Stomach (tissue), 9 donors: ENCODE results near the gene IFFO2. TPM values are rescaled to one million over a fixed set of nuclear protein-coding genes. Genes with fewer than 3 reads are reported as not detected.
A peak's percentile ranks its signal among the peaks of the same experiment; 100 is the strongest.

Experiments
- DNase-seq, 2 donors: peaks; one replicate each; pipeline versions ENCODE4 v3.0.0 to v3.0.0-alpha.2; 2013 to 2019
- H3K27ac ChIP-seq, 5 donors: fragments of 200-600 bp in 4 of 5; sonication (generic) in 4 of 5; one replicate each; pipeline ENCODE4 v1.5.1; 2013 to 2019; ENCODE audit warnings: mild to moderate bottlenecking in 1 of 5, moderate library complexity in 1 of 5
- H3K27me3 ChIP-seq, 3 donors: fragments of 200-600 bp; sonication (generic); one replicate each; pipeline ENCODE4 v1.5.1; 2017 to 2019; ENCODE audit warnings: mixed run types in 1 of 3
- H3K36me3 ChIP-seq, 4 donors: fragments of 200-600 bp; sonication (generic); 1 replicate in 3 of 4; 2 replicates in 1 of 4; pipeline ENCODE4 v1.5.1; 2016 to 2019
- H3K4me1 ChIP-seq, 4 donors: fragments of 200-600 bp; sonication (generic); one replicate each; pipeline ENCODE4 v1.5.1; 2016 to 2019
- H3K4me3 ChIP-seq, 4 donors: fragments of 200-600 bp; sonication (generic) in 3 of 4; one replicate each; pipeline ENCODE4 v1.5.1; 2016 to 2019; ENCODE audit warnings: mild to moderate bottlenecking in 1 of 4
- H3K9me3 ChIP-seq, 4 donors: fragments of 200-600 bp; sonication (generic); one replicate each; pipeline ENCODE4 v1.5.1; 2016 to 2019
- EP300 ChIP-seq: sonication (generic); formaldehyde crosslinking; IDR thresholded peaks from one replicate; pipeline ENCODE4 v1.6.1; 2017; ENCODE audit warnings: antibody characterized with exemption
- POLR2A ChIP-seq, 4 donors: fragments of 450-650 bp; IDR thresholded peaks; one replicate each; pipeline ENCODE4 v1.6.1; 2016; ENCODE audit warnings: antibody characterized with exemption in 4 of 4, control low read depth in 2 of 4, mild to moderate bottlenecking in 1 of 4, moderate library complexity in 1 of 4
- POLR2AphosphoS5 ChIP-seq, 3 donors: sonication (generic); formaldehyde crosslinking; IDR thresholded peaks; one replicate each; pipeline ENCODE4 v1.6.1; 2016; ENCODE audit warnings: antibody characterized with exemption in 3 of 3
- WGBS, 5 donors: extraction: QIAGEN DNeasy Blood & Tissue Kit in 3 of 5; methylation state at CpG; one replicate each; pipeline versions ENCODE4 v1.1.5 to v1.1.7; 2013 to 2018; 5-methylcytosine and 5-hydroxymethylcytosine counted together
- intact Hi-C: fragments of 100-400 bp; cut with DNase I; formaldehyde crosslinking; loops from one replicate; pipeline ENCODE4 v1.15.1; 2023; ENCODE audit warnings: low total_unique reads
- polyA plus RNA-seq, 3 donors: library from polyadenylated mRNA; stranded (reverse); fragments of 200-250 nt; gene quantifications; one replicate each; pipeline ENCODE4 v1.2.3, GENCODE V29; 2013
- total RNA-seq, 5 donors: library from RNA; depleted of rRNA; stranded (reverse); fragments of >200 nt; gene quantifications; one replicate each; pipeline versions ENCODE4 v1.1.0 to v1.2.3, GENCODE V29; 2014 to 2016
- TF ChIP-seq, protein P1 (sequence below), 7 experiments: fragments of 450-650 bp in 4 of 7; fragments of 200-600 bp in 3 of 7; sonication (generic) in 3 of 7; IDR thresholded peaks; one replicate each; pipeline ENCODE4 v1.5.1; 2016 to 2019; ENCODE audit warnings: antibody characterized with exemption in 7 of 7, control low read depth in 2 of 7, mild to moderate bottlenecking in 1 of 7
- donor health status: healthy with polysubstance abuse.
- donor health status: Bipolar disorder and iron deficiency.
- donor health status: healthy.

IFFO2 gene
- total and polyA plus RNA-seq, 8 donors: 0.58 to 47.8 (median 4.5) TPM

DNA sequence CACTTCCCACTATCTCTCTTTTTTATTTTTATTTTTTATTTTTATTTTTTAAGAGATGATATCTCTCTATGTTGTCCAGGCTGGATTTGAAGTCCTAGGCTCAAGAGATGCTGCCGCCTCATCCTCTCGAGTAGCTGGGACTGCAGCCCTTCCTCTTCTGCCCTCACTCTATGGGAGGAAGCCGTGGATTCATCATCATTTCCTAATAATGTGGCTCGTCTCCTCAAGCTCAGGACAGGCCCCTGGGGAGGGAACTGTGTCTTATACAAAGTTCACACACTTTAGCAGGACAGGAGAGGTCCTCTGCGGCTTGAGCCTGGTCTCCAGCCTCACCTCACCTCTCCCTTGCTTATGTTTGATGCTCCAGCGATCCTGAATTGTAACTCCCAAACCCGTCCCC, 16.5 kb upstream of the IFFO2 start:
- intact Hi-C loops: no loop called here
- H3K27me3 ChIP-seq: no peaks in the 10 kb centered on the region
- peaks cover 0 to 12% (median 3%) of the 10 kb centered on the region in 4 donors for H3K4me1 ChIP-seq
- no peaks in the 10 kb centered on the region for H3K36me3 ChIP-seq
- no peaks in the 10 kb centered on the region for H3K9me3 ChIP-seq
- 60 to 71% (median 68%) methylated on average over 7 of the region's 7 CpGs for WGBS, 5 donors
- TF ChIP-seq POLR2AphosphoS5 (IDR thresholded peaks at IDR 0.05) (no peak), EP300 (no peak), POLR2A (IDR thresholded peaks at IDR 0.05) (no peak)
- TF ChIP-seq, protein P1, sequence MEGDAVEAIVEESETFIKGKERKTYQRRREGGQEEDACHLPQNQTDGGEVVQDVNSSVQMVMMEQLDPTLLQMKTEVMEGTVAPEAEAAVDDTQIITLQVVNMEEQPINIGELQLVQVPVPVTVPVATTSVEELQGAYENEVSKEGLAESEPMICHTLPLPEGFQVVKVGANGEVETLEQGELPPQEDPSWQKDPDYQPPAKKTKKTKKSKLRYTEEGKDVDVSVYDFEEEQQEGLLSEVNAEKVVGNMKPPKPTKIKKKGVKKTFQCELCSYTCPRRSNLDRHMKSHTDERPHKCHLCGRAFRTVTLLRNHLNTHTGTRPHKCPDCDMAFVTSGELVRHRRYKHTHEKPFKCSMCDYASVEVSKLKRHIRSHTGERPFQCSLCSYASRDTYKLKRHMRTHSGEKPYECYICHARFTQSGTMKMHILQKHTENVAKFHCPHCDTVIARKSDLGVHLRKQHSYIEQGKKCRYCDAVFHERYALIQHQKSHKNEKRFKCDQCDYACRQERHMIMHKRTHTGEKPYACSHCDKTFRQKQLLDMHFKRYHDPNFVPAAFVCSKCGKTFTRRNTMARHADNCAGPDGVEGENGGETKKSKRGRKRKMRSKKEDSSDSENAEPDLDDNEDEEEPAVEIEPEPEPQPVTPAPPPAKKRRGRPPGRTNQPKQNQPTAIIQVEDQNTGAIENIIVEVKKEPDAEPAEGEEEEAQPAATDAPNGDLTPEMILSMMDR (IDR thresholded peaks at IDR 0.05): no peak
- DNase-seq: no peak
- no peak overlapping the region for H3K4me3 ChIP-seq
- no peak overlapping the region for H3K27ac ChIP-seq

DNA sequence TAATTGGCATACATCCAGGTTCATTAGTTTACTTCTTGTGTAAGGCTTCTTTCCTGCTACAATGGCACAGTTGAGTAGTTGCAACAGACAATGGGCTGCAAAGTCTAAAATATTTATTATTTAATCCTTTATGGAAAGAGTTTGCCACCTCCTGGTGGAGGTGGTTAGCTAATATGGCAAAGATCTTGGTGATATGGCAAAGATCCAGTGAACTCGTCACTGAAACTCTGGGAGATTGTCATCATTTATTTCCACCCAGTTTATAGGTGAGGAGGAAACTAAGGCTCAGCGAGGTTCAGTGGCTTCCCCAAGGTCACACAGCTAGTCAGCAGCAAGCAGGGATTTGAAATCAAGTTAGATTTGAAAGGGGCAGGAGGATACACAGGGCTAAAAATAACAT, 16.1 kb upstream of the IFFO2 start:
- intact Hi-C loops: no loop called here
- peak in 1 of 2 donors; percentile 24 for DNase-seq
- TF ChIP-seq, protein P1 (IDR thresholded peaks at IDR 0.05): peak in 4 of 7 experiments; percentile 10 to 39 (median 24)
- TF ChIP-seq EP300: no peak
- peak in 1 of 3 donors; percentile 2 for TF ChIP-seq POLR2AphosphoS5 (IDR thresholded peaks at IDR 0.05)
- no peak for TF ChIP-seq POLR2A (IDR thresholded peaks at IDR 0.05)

DNA sequence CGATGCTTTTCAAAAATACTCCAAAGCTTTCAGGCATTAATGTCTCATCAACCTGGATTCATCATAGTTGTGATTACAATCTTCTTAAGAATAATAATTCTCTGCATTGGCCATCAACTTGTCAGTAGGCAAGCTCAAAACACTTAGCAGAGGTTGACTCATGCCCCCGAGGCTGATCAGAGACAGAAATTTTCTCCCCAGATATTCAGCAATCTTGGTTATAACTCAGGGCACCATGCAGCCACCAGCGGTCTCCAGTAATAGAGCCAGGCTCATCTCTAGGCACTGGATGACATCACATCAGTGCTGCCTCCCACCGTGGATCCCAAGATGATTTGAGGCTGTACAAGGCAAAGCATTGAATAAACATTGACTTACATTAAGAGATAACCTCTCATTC, 14.3 kb upstream of the IFFO2 start:
- Histone ChIP-seq H3K4me3 (no peak overlapping the region), H3K27me3 (no peaks in the 10 kb centered on the region), H3K4me1 (peaks cover 0 to 12% (median 3%) of the 10 kb centered on the region in 4 donors), H3K36me3 (no peaks in the 10 kb centered on the region), H3K27ac (no peak overlapping the region), H3K9me3 (no peaks in the 10 kb centered on the region)
- intact Hi-C loops: no loop called here
- no peak for DNase-seq
- WGBS, 5 donors: 58 to 61% (median 61%) methylated on average over 4 of the region's 4 CpGs
- no peak for TF ChIP-seq POLR2AphosphoS5 (IDR thresholded peaks at IDR 0.05)
- TF ChIP-seq EP300: no peak
- TF ChIP-seq, protein P1 (IDR thresholded peaks at IDR 0.05): no peak
- no peak for TF ChIP-seq POLR2A (IDR thresholded peaks at IDR 0.05)

More for the DNA sequence above, 16.1 kb upstream of the IFFO2 start:
- no peaks in the 10 kb centered on the region for H3K9me3 ChIP-seq
- peaks cover 0 to 12% (median 3%) of the 10 kb centered on the region in 4 donors for H3K4me1 ChIP-seq
- H3K27ac ChIP-seq: no peak overlapping the region
- H3K36me3 ChIP-seq: no peaks in the 10 kb centered on the region
- no peaks in the 10 kb centered on the region for H3K27me3 ChIP-seq
- H3K4me3 ChIP-seq: no peak overlapping the region
- 15 to 33% (median 28%) methylated on average over 2 of the region's 2 CpGs for WGBS, 5 donors

DNA sequence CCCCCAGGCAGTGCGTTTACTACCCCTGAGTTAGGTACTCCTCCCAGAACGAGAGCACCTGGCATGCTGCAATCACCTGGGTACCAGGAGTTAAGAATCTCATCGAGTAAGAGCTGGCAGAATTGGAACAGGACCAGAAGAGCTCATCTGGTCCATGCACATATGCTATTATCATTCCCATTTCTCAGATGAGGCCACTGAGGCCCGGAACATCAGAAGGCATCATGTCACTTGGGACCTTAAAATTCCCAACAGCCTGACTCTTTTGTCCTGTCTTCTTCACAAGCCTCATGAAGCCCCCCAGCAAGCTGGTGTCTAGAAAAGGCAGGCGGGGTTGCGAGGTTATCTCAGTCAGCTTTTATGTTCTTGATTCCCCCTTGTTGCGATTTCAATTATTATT, 13.9 kb upstream of the IFFO2 start:
- Histone ChIP-seq H3K27me3 (no peaks in the 10 kb centered on the region), H3K4me3 (no peak overlapping the region), H3K27ac (no peak overlapping the region), H3K4me1 (peaks cover 0 to 12% (median 3%) of the 10 kb centered on the region in 4 donors), H3K9me3 (no peaks in the 10 kb centered on the region), H3K36me3 (no peaks in the 10 kb centered on the region)
- intact Hi-C loops: no loop called here
- WGBS, 5 donors: 84 to 90% (median 88%) methylated on average over 7 of the region's 7 CpGs
- no peak for TF ChIP-seq EP300
- no peak for TF ChIP-seq POLR2A (IDR thresholded peaks at IDR 0.05)
- no peak for TF ChIP-seq POLR2AphosphoS5 (IDR thresholded peaks at IDR 0.05)
- TF ChIP-seq, protein P1 (IDR thresholded peaks at IDR 0.05): no peak
- DNase-seq: no peak
